Hepatic stellate cell (primary cell): ENCODE measurements around the gene PAQR4.
"Not testable (repeated sequence)": the region's sequence is repeated elsewhere in the genome, so short reads cannot be mapped to it uniquely, and the experiment has no call there.

Experiments
- DNase-seq: peaks from one replicate; pipeline ENCODE4 v3.0.0; 2011; ENCODE audit warnings: low spot score

The PAQR4 gene

GRCh38 chr16:2968738-2969544 is at the start of gene PAQR4:
Gene PAQR4 (plus strand): TSS chr16:2969348. CDS start chr16:2969675, 327 bp downstream.
- DNase-seq = peak; percentile 96

GRCh38 chr16:2919511-2920255 is 49.5 kb upstream of the PAQR4 start:
- DNase-seq = peak; percentile 59

- no peak for DNase-seq
These were observed 45.7 kb upstream of the PAQR4 start for GRCh38 chr16:2923481-2923880.

- DNase-seq = no peak
These were observed 44.0 kb upstream of the PAQR4 start for GRCh38 chr16:2924901-2925755.

- DNase-seq = no peak
These were observed 43.0 kb upstream of the PAQR4 start for GRCh38 chr16:2925951-2926649.

- no peak for DNase-seq
These were observed 42.5 kb upstream of the PAQR4 start for GRCh38 chr16:2926650-2926999.

- DNase-seq = peak; percentile 74
These were observed 42.0 kb upstream of the PAQR4 start for GRCh38 chr16:2927010-2927646.

- DNase-seq = not testable (repeated sequence)
These were observed 41.0 kb upstream of the PAQR4 start for GRCh38 chr16:2928151-2928550.

GRCh38 chr16:2928796-2929195 is 40.4 kb upstream of the PAQR4 start:
- DNase-seq = no peak

GRCh38 chr16:2929693-2930092 is 39.5 kb upstream of the PAQR4 start:
- DNase-seq = no peak

GRCh38 chr16:2930236-2930635 is 38.9 kb upstream of the PAQR4 start:
- DNase-seq = no peak

GRCh38 chr16:2931231-2931914 is 37.8 kb upstream of the PAQR4 start:
- not testable (repeated sequence) for DNase-seq

GRCh38 chr16:2933136-2933535 is 36.0 kb upstream of the PAQR4 start:
- DNase-seq = no peak

- DNase-seq = no peak
These were observed 35.4 kb upstream of the PAQR4 start for GRCh38 chr16:2933701-2934100.

- DNase-seq = no peak
These were observed 34.7 kb upstream of the PAQR4 start for GRCh38 chr16:2934450-2934849.

- no peak for DNase-seq
These were observed 32.6 kb upstream of the PAQR4 start for GRCh38 chr16:2936436-2937011.

- no peak for DNase-seq
These were observed 32.0 kb upstream of the PAQR4 start for GRCh38 chr16:2937170-2937569.

GRCh38 chr16:2938206-2938605 is 30.9 kb upstream of the PAQR4 start:
- no peak for DNase-seq

- DNase-seq = no peak
These were observed 29.2 kb upstream of the PAQR4 start for GRCh38 chr16:2939968-2940367.

- no peak for DNase-seq
These were observed 27.1 kb upstream of the PAQR4 start for GRCh38 chr16:2942045-2942444.
